ENCODE measurements around the gene NECTIN1. TPM values are rescaled to one million over a fixed set of nuclear protein-coding genes. Genes with fewer than 3 reads are reported as not detected.

The NECTIN1 gene
- total and polyA plus RNA-seq, 4 experiments from 2014 or later, result 1.2 to 3.8 (median 3.5) TPM; not detected in 1

DNA sequence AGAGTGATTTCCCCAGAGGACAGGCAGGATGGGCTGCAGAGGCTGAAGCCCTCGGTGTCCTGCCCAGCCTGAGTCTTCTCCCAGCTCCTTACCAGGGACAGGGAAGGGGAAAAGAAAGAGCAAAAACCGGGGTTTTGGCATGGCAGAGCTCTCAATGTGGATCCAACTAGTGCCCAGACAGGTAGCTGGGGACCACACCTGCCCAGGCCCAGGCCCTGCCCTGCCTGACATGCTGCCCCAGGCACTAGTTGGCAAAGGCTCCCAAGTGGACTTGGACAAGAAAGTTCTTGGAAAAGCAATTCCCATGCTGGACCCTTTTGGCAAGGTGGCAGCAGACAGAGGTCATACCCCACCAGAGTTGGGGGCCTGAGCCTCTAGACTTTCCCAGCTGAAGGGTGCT, 31.1 kb downstream of the NECTIN1 start:
- intact Hi-C loops (cut with micrococcal nuclease), result no loop called here
- H3K4me1 ChIP-seq (ENCODE audit: insufficient read depth, low read length), result no peaks in the 10 kb centered on the region
- Mint-ChIP-seq H3K4me3 (no peak overlapping the region), H3K36me3 (no peaks in the 10 kb centered on the region), H3K27ac (no peak overlapping the region), H3K9me3 (no peaks in the 10 kb centered on the region), H3K27me3 (no peaks in the 10 kb centered on the region), H3K4me1 (peaks cover 2 to 17% (median 6%) of the 10 kb centered on the region in 4 donors)
- H3K9me3 ChIP-seq (ENCODE audit: control insufficient read depth in 1 of 2, low read length in 2 of 2), result no peaks in the 10 kb centered on the region
- DNase-seq, result no peak
- no peaks in the 10 kb centered on the region for H3K27me3 ChIP-seq (ENCODE audit: insufficient read depth, low read length)
- CTCF ChIA-PET (ENCODE audit: partially characterized antibody), result no interaction called here
- no peaks in the 10 kb centered on the region for H3K36me3 ChIP-seq (ENCODE audit: insufficient read depth, low read length)
- no peak overlapping the region for H3K27ac ChIP-seq (ENCODE audit: low read depth, low read length)
- H3K4me3 ChIP-seq (ENCODE audit: low read length in 2 of 2), result no peak overlapping the region
- POLR2A ChIA-PET (ENCODE audit: partially characterized antibody), result no interaction called here

DNA sequence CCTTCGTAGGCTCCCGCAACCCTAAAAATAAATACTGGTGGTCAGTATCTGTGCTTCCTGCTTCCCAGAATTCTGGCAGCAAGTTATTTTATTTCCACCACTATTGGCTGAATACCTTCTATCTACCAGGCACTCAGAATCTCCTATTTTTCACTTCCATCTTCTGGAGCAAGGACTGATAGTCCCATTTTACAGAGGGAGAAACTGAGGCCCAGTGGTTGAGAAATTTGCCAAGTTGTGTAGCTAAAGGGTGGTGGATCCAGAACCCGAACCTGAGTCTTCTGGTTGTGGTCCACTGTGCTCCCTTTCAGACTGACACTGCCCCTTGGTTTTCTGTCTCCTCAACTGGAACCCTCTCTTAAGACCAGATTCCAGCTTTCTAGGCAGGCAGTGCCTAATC, 31.6 kb downstream of the NECTIN1 start:
- Mint-ChIP-seq H3K36me3 (no peaks in the 10 kb centered on the region), H3K9me3 (no peaks in the 10 kb centered on the region), H3K4me1 (peaks cover 2 to 17% (median 8%) of the 10 kb centered on the region in 4 donors), H3K27me3 (no peaks in the 10 kb centered on the region), H3K27ac (no peak overlapping the region), H3K4me3 (no peak overlapping the region)
- H3K9me3 ChIP-seq (ENCODE audit: control insufficient read depth in 1 of 2, low read length in 2 of 2), result no peaks in the 10 kb centered on the region
- POLR2A ChIA-PET (ENCODE audit: partially characterized antibody), result no interaction called here
- CTCF ChIA-PET (ENCODE audit: partially characterized antibody), result no interaction called here
- no peaks in the 10 kb centered on the region for H3K36me3 ChIP-seq (ENCODE audit: insufficient read depth, low read length)
- no peak for DNase-seq
- no peak overlapping the region for H3K27ac ChIP-seq (ENCODE audit: low read depth, low read length)
- H3K4me1 ChIP-seq (ENCODE audit: insufficient read depth, low read length), result no peaks in the 10 kb centered on the region
- no peaks in the 10 kb centered on the region for H3K27me3 ChIP-seq (ENCODE audit: insufficient read depth, low read length)
- H3K4me3 ChIP-seq (ENCODE audit: low read length in 2 of 2), result no peak overlapping the region
- intact Hi-C loops (cut with micrococcal nuclease), result no loop called here

DNA sequence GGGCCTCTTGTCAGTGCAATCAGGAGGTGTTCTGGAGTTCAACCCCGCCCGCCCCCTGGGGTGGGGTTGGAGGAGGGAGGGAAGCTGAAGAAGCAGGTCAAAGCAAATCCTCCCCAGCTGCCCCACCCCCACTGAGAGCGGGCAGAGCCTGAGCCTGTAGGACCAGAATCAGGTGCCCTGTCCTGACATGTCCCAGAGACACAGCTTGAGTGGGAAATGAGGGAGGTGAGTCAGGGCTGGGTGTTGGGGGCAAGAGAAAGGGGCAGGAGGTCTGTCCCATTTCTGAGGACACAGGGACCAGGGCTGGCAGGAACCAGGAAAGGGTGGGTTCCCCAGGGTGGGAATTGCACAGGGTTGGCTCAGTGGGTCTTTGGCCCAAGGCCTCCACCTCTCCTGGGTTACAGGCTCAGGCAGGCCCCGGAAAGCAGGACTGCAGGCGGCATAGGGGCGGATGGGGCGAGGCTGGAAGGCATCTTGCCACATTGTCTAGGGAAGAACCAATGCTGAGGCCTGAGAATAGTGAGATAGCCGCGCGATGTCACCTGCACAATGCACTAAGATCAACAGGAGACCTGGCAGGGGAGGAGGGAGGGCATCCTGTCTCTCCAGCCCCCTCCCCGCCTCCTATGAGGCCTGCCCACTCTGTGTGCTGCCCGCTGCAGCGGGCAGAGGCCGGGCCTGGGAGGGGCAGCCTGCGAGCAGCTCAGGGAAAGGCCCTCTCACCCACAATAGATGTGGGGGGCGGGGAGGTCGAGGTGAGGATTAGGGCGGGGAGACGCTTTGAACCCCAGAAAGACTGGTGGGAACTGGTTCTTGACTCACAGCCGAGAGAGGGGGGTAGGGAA, 32.4 kb downstream of the NECTIN1 start:
- H3K27ac ChIP-seq (ENCODE audit: low read depth, low read length), result no peak overlapping the region
- intact Hi-C loops (cut with micrococcal nuclease), result no loop called here
- H3K36me3 Mint-ChIP-seq, result no peaks in the 10 kb centered on the region
- H3K4me3 ChIP-seq (ENCODE audit: low read length in 2 of 2), result no peak overlapping the region
- ChIA-PET POLR2A (ENCODE audit: partially characterized antibody) (no interaction called here), CTCF (ENCODE audit: partially characterized antibody) (no interaction called here)
- no peak overlapping the region for H3K4me3 Mint-ChIP-seq
- H3K4me1 Mint-ChIP-seq, result peaks cover 3 to 23% (median 13%) of the 10 kb centered on the region in 4 donors
- H3K27ac Mint-ChIP-seq, result no peak overlapping the region
- H3K36me3 ChIP-seq (ENCODE audit: insufficient read depth, low read length), result no peaks in the 10 kb centered on the region
- no peaks in the 10 kb centered on the region for H3K27me3 Mint-ChIP-seq
- DNase-seq, result no peak
- peaks cover 2% of the 10 kb centered on the region for H3K4me1 ChIP-seq (ENCODE audit: insufficient read depth, low read length)
- H3K27me3 ChIP-seq (ENCODE audit: insufficient read depth, low read length), result no peaks in the 10 kb centered on the region
- no peaks in the 10 kb centered on the region for H3K9me3 ChIP-seq (ENCODE audit: control insufficient read depth in 1 of 2, low read length in 2 of 2)
- no peaks in the 10 kb centered on the region for H3K9me3 Mint-ChIP-seq

DNA sequence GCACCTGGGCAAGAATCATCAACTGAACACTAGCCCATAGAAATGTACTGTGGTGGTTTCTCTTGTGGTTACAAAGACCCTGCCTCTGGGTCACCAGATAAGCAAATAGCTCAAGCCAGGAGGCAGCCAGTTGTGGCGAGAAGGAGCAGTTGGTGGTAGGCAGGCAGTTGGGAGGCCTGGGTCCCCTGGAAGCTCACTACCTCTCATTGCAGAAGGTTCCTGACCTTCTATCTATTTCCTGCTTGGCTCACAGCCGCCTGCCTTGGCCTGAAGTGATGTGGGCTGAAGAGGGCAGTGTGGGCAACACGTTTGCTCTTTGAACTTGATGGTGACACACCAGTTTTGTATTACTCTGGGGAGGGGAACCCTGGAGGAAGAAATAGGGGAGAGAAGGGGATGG, 34.7 kb downstream of the NECTIN1 start:
- no peak for DNase-seq
- intact Hi-C loops (cut with micrococcal nuclease), result no loop called here
- Mint-ChIP-seq H3K4me1 (peaks cover 8 to 37% (median 20%) of the 10 kb centered on the region in 4 donors), H3K9me3 (no peaks in the 10 kb centered on the region), H3K27ac (peak overlapping the region in 1 of 7 donors; percentile 70), H3K4me3 (no peak overlapping the region), H3K27me3 (no peaks in the 10 kb centered on the region), H3K36me3 (no peaks in the 10 kb centered on the region)
- H3K27me3 ChIP-seq (ENCODE audit: insufficient read depth, low read length), result no peaks in the 10 kb centered on the region
- peaks cover 15% of the 10 kb centered on the region for H3K4me1 ChIP-seq (ENCODE audit: insufficient read depth, low read length)
- CTCF ChIA-PET (ENCODE audit: partially characterized antibody), result interaction anchor here (1.0 to 4.1 kb wide), 2 partner anchors 13 to 35 kb away, joined by 3 to 12 read pairs; partner anchors contain the start of gene NECTIN1
- H3K27ac ChIP-seq (ENCODE audit: low read depth, low read length), result no peak overlapping the region
- no peaks in the 10 kb centered on the region for H3K9me3 ChIP-seq (ENCODE audit: control insufficient read depth in 1 of 2, low read length in 2 of 2)
- POLR2A ChIA-PET (ENCODE audit: partially characterized antibody), result no interaction called here
- H3K4me3 ChIP-seq (ENCODE audit: low read length in 2 of 2), result no peak overlapping the region
- no peaks in the 10 kb centered on the region for H3K36me3 ChIP-seq (ENCODE audit: insufficient read depth, low read length)

DNA sequence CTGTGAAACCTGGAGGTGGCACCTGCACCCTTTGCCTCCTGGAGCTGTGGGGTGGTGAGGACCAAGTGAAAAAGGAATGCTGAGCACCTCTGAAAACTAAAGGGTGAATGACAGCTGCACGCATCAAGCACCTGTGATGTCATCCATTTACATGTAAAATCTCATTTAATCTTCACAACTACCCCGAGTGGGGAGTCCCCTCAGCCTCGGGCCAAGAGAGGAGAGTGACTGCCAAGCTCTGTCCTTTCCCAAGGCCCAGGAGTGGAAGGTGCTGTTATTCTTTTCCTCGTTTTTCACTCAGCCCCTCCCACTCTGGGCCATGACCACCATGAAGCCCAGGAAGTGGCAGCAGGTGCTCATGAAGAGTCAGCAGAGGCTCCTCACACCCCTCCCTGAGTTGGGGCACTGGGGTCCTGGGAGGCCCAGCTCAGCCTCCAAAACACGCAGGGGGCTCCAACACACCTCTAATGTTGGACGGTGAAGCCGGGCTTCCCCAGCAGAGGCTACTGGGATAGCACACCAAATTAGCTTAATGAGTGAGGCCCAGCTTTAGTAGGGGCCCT, 35.7 kb downstream of the NECTIN1 start:
- Mint-ChIP-seq H3K9me3 (no peaks in the 10 kb centered on the region), H3K4me1 (peaks cover 8 to 37% (median 20%) of the 10 kb centered on the region in 4 donors), H3K36me3 (no peaks in the 10 kb centered on the region), H3K4me3 (no peak overlapping the region), H3K27me3 (no peaks in the 10 kb centered on the region), H3K27ac (peak overlapping the region in 2 of 7 donors; percentile 64 to 72)
- POLR2A ChIA-PET (ENCODE audit: partially characterized antibody), result no interaction called here
- Histone ChIP-seq H3K4me1 (ENCODE audit: insufficient read depth, low read length) (peaks cover 15% of the 10 kb centered on the region), H3K36me3 (ENCODE audit: insufficient read depth, low read length) (no peaks in the 10 kb centered on the region), H3K27me3 (ENCODE audit: insufficient read depth, low read length) (no peaks in the 10 kb centered on the region), H3K9me3 (ENCODE audit: control insufficient read depth in 1 of 2, low read length in 2 of 2) (no peaks in the 10 kb centered on the region), H3K4me3 (ENCODE audit: low read length in 2 of 2) (no peak overlapping the region), H3K27ac (ENCODE audit: low read depth, low read length) (no peak overlapping the region)
- no peak for DNase-seq
- CTCF ChIA-PET (ENCODE audit: partially characterized antibody), result interaction anchor here (0.8 to 4.1 kb wide), 3 partner anchors 12 to 415 kb away, joined by 3 to 12 read pairs (median 3); partner anchors contain the start of gene NECTIN1
- intact Hi-C loops (cut with micrococcal nuclease), result no loop called here

DNA sequence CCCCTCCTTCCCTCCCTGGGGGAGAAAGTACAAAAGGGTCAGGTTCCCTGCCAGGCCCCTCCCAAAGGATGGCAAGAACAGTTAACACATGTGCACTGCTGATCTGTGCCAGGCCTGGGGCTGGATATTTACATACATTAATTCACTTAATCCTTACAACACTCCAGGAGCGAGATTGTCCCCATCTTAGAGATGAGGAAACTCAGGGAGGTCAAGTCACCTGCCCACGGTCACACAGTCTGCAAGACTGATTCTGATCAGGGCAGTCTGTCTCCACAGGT, 36.5 kb downstream of the NECTIN1 start:
- POLR2A ChIA-PET (ENCODE audit: partially characterized antibody), result no interaction called here
- CTCF ChIA-PET (ENCODE audit: partially characterized antibody), result interaction anchor here (4.1 kb wide), 1 partner anchor 37 kb away, joined by 12 read pairs; the partner anchor contains the start of gene NECTIN1

DNA sequence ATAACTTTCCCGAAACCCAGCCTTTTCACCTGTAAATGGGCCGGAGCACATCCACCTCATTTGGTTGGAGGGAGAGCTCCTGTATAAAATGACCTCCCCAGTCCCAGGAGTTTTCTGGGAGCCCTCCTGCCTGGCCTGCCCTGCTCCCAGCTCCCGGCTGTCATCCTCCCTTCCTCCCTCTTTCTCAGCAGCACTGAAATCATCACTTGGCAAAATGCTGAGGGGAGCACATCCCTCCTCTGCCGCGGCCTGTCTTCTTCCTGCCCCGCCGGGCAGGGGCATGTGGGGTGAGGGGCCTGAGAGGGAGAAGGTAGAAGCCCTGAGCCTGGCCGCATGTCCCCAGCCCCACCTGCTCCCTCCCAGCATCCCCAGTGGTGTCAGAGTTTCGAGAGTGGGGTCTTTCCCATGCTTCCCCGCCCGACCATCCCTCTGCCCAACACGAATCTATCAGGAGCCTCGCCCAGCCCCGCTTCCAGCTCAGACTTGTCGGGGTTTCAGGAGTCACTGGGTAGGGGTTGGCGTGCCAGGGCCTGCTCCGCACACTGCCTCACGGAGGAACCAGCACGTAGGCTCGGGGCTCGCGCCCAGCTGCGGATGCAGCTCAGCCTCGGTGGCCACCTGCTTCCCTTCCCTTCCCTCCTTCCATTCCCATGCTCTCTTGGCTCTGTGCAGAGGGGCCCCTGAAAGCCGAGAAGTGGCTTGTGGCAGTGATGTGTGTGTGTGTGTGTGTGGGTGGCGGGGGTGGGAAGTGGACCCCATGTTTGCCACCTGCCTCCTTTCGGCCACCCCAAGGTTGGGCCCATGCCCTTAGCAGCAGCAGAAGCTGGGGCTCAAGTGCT, 37.1 kb downstream of the NECTIN1 start:
- peak overlapping the region in 1 of 8 donors; percentile 29 for H3K4me3 Mint-ChIP-seq
- intact Hi-C loops (cut with micrococcal nuclease), result no loop called here
- H3K27me3 ChIP-seq (ENCODE audit: insufficient read depth, low read length), result no peaks in the 10 kb centered on the region

More for the DNA sequence above, 36.5 kb downstream of the NECTIN1 start:
- H3K4me3 Mint-ChIP-seq, result no peak overlapping the region
- intact Hi-C loops (cut with micrococcal nuclease), result no loop called here
- no peaks in the 10 kb centered on the region for H3K36me3 Mint-ChIP-seq
- no peaks in the 10 kb centered on the region for H3K36me3 ChIP-seq (ENCODE audit: insufficient read depth, low read length)
- no peaks in the 10 kb centered on the region for H3K27me3 ChIP-seq (ENCODE audit: insufficient read depth, low read length)
- H3K9me3 Mint-ChIP-seq, result no peaks in the 10 kb centered on the region
- H3K4me1 ChIP-seq (ENCODE audit: insufficient read depth, low read length), result peaks cover 15% of the 10 kb centered on the region
- no peak overlapping the region for H3K4me3 ChIP-seq (ENCODE audit: low read length in 2 of 2)
- no peaks in the 10 kb centered on the region for H3K9me3 ChIP-seq (ENCODE audit: control insufficient read depth in 1 of 2, low read length in 2 of 2)
- no peak overlapping the region for H3K27ac ChIP-seq (ENCODE audit: low read depth, low read length)
- peaks cover 8 to 37% (median 20%) of the 10 kb centered on the region in 4 donors for H3K4me1 Mint-ChIP-seq
- H3K27me3 Mint-ChIP-seq, result no peaks in the 10 kb centered on the region
- peak overlapping the region in 1 of 7 donors; percentile 8 for H3K27ac Mint-ChIP-seq
- no peak for DNase-seq

More for the DNA sequence above, 37.1 kb downstream of the NECTIN1 start:
- H3K27ac ChIP-seq (ENCODE audit: low read depth, low read length), result no peak overlapping the region
- no peak overlapping the region for H3K4me3 ChIP-seq (ENCODE audit: low read length in 2 of 2)
- no peaks in the 10 kb centered on the region for H3K27me3 Mint-ChIP-seq
- H3K36me3 Mint-ChIP-seq, result no peaks in the 10 kb centered on the region
- ChIA-PET CTCF (ENCODE audit: partially characterized antibody) (interaction anchor here (4.1 kb wide), 1 partner anchor 37 kb away, joined by 12 read pairs; the partner anchor contains the start of gene NECTIN1), POLR2A (ENCODE audit: partially characterized antibody) (no interaction called here)
- H3K4me1 ChIP-seq (ENCODE audit: insufficient read depth, low read length), result peaks cover 15% of the 10 kb centered on the region
- H3K4me1 Mint-ChIP-seq, result peaks cover 8 to 37% (median 20%) of the 10 kb centered on the region in 4 donors
- DNase-seq, result no peak
- H3K9me3 Mint-ChIP-seq, result no peaks in the 10 kb centered on the region
- peak overlapping the region in 3 of 7 donors; percentile 8 to 75 (median 36) for H3K27ac Mint-ChIP-seq
- H3K9me3 ChIP-seq (ENCODE audit: control insufficient read depth in 1 of 2, low read length in 2 of 2), result no peaks in the 10 kb centered on the region
- H3K36me3 ChIP-seq (ENCODE audit: insufficient read depth, low read length), result no peaks in the 10 kb centered on the region
